HepG2 (cell line): ENCODE results near the gene OVOL2. TPM values are rescaled to one million over a fixed set of nuclear protein-coding genes. Genes with fewer than 3 reads are reported as not detected.
A peak's percentile ranks its signal among the peaks of the same experiment; 100 is the strongest.

Source experiments
- AGO1 ChIP-seq: fragments of 200-400 bp; formaldehyde crosslinking; IDR thresholded peaks from 2 replicates; pipeline ENCODE4 v1.6.1; 2017; ENCODE audit warnings: mild to moderate bottlenecking, low read depth, low read length, moderate library complexity; ENCODE audit not compliant: poor library complexity, severe bottlenecking
- AHR ChIP-seq: IDR thresholded peaks from 2 replicates; pipeline ENCODE4 v1.6.1; 2018; ENCODE audit warnings: missing genetic modification reagents, missing compliant biosample characterization
- BHLHE40 ChIP-seq: IDR thresholded peaks from 2 replicates; pipeline ENCODE4 v1.6.1; 2011; ENCODE audit warnings: low read length, improper control_type of control experiment
- BORCS8-MEF2B ChIP-seq: sonication (generic); formaldehyde crosslinking; IDR thresholded peaks from 2 replicates; pipeline ENCODE4 v1.8.0; 2022; ENCODE audit warnings: mild to moderate bottlenecking, missing genetic modification reagents
- ELF1 ChIP-seq: sonication (generic); formaldehyde crosslinking; IDR thresholded peaks from 2 replicates; pipeline ENCODE4 v1.4.0; 2020; ENCODE audit warnings: missing genetic modification reagents
- FOXK2 ChIP-seq: fragments of 450-650 bp; IDR thresholded peaks from 2 replicates; pipeline ENCODE4 v1.6.1; 2016
- HNRNPLL ChIP-seq: fragments of 200-400 bp; formaldehyde crosslinking; IDR thresholded peaks from 2 replicates; pipeline ENCODE4 v1.6.1; 2017; ENCODE audit warnings: mild to moderate bottlenecking, low read depth, low read length; ENCODE audit not compliant: poor library complexity, severe bottlenecking
- JUNB ChIP-seq: sonication (generic); formaldehyde crosslinking; IDR thresholded peaks from 2 replicates; pipeline ENCODE4 v1.8.0; 2022; ENCODE audit warnings: missing genetic modification reagents, mild to moderate bottlenecking, borderline replicate concordance
- KDM5A ChIP-seq: fragments of 200-600 bp; sonication (generic); IDR thresholded peaks from 2 replicates; pipeline ENCODE4 v1.7.0; 2018; ENCODE audit warnings: antibody characterized with exemption, mild to moderate bottlenecking, low read length, borderline replicate concordance
- LCORL ChIP-seq, 2 experiments: fragments of 450-650 bp in 1 of 2; sonication (generic) in 1 of 2; formaldehyde crosslinking in 1 of 2; IDR thresholded peaks; 2 replicates each; pipeline versions ENCODE4 v1.5.0 to v1.6.1; 2017 to 2020; ENCODE audit warnings: antibody characterized with exemption in 1 of 2, missing genetic modification reagents in 1 of 2
- MATR3 ChIP-seq: sonication (generic); formaldehyde crosslinking; IDR thresholded peaks from 2 replicates; pipeline ENCODE4 v1.4.0; 2020; ENCODE audit warnings: missing genetic modification reagents
- MYC ChIP-seq: sonication (generic); formaldehyde crosslinking; IDR thresholded peaks from 2 replicates; pipeline ENCODE4 v1.9.0; 2021; ENCODE audit warnings: missing genetic modification reagents, borderline replicate concordance
- NCOA1 ChIP-seq: sonication (generic); formaldehyde crosslinking; IDR thresholded peaks from 2 replicates; pipeline ENCODE4 v1.9.0; 2021; ENCODE audit warnings: missing genetic modification reagents
- NFE2L2 ChIP-seq: fragments of 150-350 bp; IDR thresholded peaks from 2 replicates; pipeline ENCODE4 v1.6.1; 2014; ENCODE audit warnings: low read length
- NFKB2 ChIP-seq: sonication (generic); formaldehyde crosslinking; IDR thresholded peaks from 2 replicates; pipeline ENCODE4 v1.4.0; 2020; ENCODE audit warnings: missing genetic modification reagents, borderline replicate concordance
- SAFB2 ChIP-seq: sonication (generic); formaldehyde crosslinking; IDR thresholded peaks from 2 replicates; pipeline ENCODE4 v1.5.1; 2020; ENCODE audit warnings: missing genetic modification reagents, low read depth, mild to moderate bottlenecking, borderline replicate concordance
- SRSF1 ChIP-seq: fragments of 200-400 bp; formaldehyde crosslinking; optimal IDR thresholded peaks from 2 replicates; pipeline ENCODE3; 2017; ENCODE audit warnings: mild to moderate bottlenecking, low read depth, low read length, moderate library complexity
- SUZ12 ChIP-seq: fragments of 150-350 bp; IDR thresholded peaks from 2 replicates; pipeline ENCODE4 v1.6.1; 2014; ENCODE audit warnings: low read depth, low read length
- ZBTB42 ChIP-seq: sonication (generic); formaldehyde crosslinking; IDR thresholded peaks from 2 replicates; pipeline ENCODE4 v1.5.0; 2020; ENCODE audit warnings: mild to moderate bottlenecking, missing genetic modification reagents
- ZC3H4 ChIP-seq: sonication (generic); formaldehyde crosslinking; IDR thresholded peaks from 2 replicates; pipeline ENCODE4 v1.4.0; 2020; ENCODE audit warnings: missing genetic modification reagents, borderline replicate concordance
- ZNF432 ChIP-seq: sonication (generic); formaldehyde crosslinking; IDR thresholded peaks from 2 replicates; pipeline ENCODE4 v1.5.0; 2020; ENCODE audit warnings: missing genetic modification reagents, mild to moderate bottlenecking, borderline replicate concordance
- ZNF501 ChIP-seq: sonication (generic); formaldehyde crosslinking; IDR thresholded peaks from 2 replicates; pipeline ENCODE4 v1.5.1; 2020; ENCODE audit warnings: mild to moderate bottlenecking, moderate library complexity, missing genetic modification reagents
- ZNF558 ChIP-seq: sonication (generic); formaldehyde crosslinking; IDR thresholded peaks from 2 replicates; pipeline ENCODE4 v1.9.0; 2022; ENCODE audit warnings: mild to moderate bottlenecking, missing genetic modification reagents, borderline replicate concordance
- ZNF660 ChIP-seq: sonication (generic); formaldehyde crosslinking; IDR thresholded peaks from 2 replicates; pipeline ENCODE4 v1.5.1; 2020; ENCODE audit warnings: mild to moderate bottlenecking, low read depth, missing genetic modification reagents, borderline replicate concordance
- ZNF891 ChIP-seq: sonication (generic); formaldehyde crosslinking; IDR thresholded peaks from 2 replicates; pipeline ENCODE4 v1.5.0; 2020; ENCODE audit warnings: mild to moderate bottlenecking, missing genetic modification reagents
- polyA plus RNA-seq, 8 experiments: library from polyadenylated mRNA; depleted of rRNA in 3 of 8; stranded (reverse) in 7 of 8; unstranded in 1 of 8; fragments of >200 nt; fragmentation: Illumina TruSeq in 4 of 8; extraction: Trizol in 4 of 8; gene quantifications; 2 replicates each; pipeline versions ENCODE4 v1.2.1 to v1.2.3, GENCODE V29; 2011 to 2016; ENCODE audit warnings: low read depth in 4 of 8, missing spikeins in 1 of 8, mixed read lengths in 1 of 8; ENCODE audit not compliant: insufficient read depth in 1 of 8
- total RNA-seq, 5 experiments: library from RNA; depleted of rRNA; stranded (reverse); fragments of >200 nt; fragmentation: Illumina TruSeq; extraction: Trizol; gene quantifications; 2 replicates each; pipeline ENCODE4 v1.2.3, GENCODE V29; 2016; ENCODE audit warnings: low read depth in 1 of 5
- TF ChIP-seq, protein P1 (sequence below): sonication (generic); formaldehyde crosslinking; IDR thresholded peaks from 2 replicates; pipeline ENCODE4 v1.4.0; 2020; ENCODE audit warnings: missing genetic modification reagents
- TF ChIP-seq, protein P2 (sequence below): sonication (generic); formaldehyde crosslinking; IDR thresholded peaks from 2 replicates; pipeline ENCODE4 v1.8.1; 2023; ENCODE audit warnings: mild to moderate bottlenecking, inconsistent platforms, moderate library complexity, missing genetic modification reagents, borderline replicate concordance

Gene OVOL2
- total and polyA plus RNA-seq, 2 of the 13 experiments (the other 11 are each of a cell fraction or from before 2014, with no cell fraction given), result 0.20 to 0.31 TPM

DNA sequence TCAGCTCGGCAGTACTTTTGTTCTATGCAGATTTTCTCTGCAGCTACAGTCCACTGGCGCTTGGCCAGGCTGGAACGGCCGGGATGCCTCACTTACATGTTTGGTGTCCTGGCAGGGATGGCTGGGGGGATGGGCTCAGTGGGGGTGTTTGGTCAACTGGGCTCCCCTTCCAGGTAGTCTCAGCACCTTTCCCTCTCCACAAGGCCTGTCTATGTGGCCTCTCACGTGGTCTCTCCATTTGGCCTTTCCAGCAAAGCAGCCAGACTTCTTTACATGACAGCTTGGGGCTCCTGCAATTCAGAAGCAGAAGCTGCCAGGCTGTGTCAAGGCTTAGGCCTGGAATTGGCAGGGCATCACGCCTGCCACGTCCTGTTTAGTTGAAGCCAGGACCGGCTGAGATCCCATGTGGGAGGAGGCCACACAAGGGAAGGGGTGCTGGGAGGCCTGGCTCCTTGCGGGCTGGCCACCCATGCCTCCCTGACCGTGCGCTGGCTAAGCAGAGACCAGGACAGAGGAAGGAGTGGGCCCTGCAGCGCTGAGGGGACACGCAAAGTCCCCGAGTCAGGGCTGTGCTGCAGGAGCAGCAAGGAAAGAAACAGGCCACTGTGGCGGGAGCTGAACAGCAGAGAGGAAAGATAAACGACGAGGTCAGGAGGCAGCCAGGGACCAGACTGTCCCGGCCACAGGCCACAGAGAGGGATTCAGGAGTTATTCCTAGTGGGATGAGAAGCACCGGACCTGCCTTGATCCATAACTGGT, 50.0 kb downstream of the OVOL2 start (continued):
- peak; percentile 64; the same call in 1 of the 2 replicates for TF ChIP-seq ZNF501 (CRISPR knock-in tag)
- no peak for TF ChIP-seq NCOA1 (CRISPR knock-in tag)
- TF ChIP-seq SUZ12, result no peak
- peak; percentile 38 for TF ChIP-seq HNRNPLL
- TF ChIP-seq SRSF1, result peak; percentile 20
- peak; percentile 33; the same call in 1 of the 2 replicates for TF ChIP-seq BORCS8-MEF2B (CRISPR knock-in tag)
- no peak for TF ChIP-seq ZNF558 (CRISPR knock-in tag)
- TF ChIP-seq KDM5A, result no peak
- peak; percentile 93 for TF ChIP-seq ZNF891 (CRISPR knock-in tag)
- TF ChIP-seq, protein P1, sequence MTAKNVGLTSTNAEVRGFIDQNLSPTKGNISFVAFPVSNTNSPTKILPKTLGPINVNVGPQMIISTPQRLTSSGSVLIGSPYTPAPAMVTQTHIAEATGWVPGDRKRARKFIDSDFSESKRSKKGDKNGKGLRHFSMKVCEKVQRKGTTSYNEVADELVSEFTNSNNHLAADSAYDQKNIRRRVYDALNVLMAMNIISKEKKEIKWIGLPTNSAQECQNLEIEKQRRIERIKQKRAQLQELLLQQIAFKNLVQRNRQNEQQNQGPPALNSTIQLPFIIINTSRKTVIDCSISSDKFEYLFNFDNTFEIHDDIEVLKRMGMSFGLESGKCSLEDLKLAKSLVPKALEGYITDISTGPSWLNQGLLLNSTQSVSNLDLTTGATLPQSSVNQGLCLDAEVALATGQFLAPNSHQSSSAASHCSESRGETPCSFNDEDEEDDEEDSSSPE (CRISPR knock-in tag), result peak; percentile 30; the same call in 1 of the 2 replicates
- TF ChIP-seq NFE2L2, result no peak
- peak; percentile 41; the same call in 1 of the 2 replicates for TF ChIP-seq MYC
- no peak for TF ChIP-seq LCORL (IDR thresholded peaks at IDR 0.05)
- TF ChIP-seq LCORL (CRISPR knock-in tag; IDR thresholded peaks at IDR 0.05), result no peak
- no peak for TF ChIP-seq AHR (CRISPR knock-in tag)
- TF ChIP-seq ZNF432 (CRISPR knock-in tag), result no peak
- TF ChIP-seq JUNB (CRISPR knock-in tag), result no peak
- no peak for TF ChIP-seq SAFB2 (CRISPR knock-in tag)
- peak; percentile 64 for TF ChIP-seq AGO1
- TF ChIP-seq, protein P2, sequence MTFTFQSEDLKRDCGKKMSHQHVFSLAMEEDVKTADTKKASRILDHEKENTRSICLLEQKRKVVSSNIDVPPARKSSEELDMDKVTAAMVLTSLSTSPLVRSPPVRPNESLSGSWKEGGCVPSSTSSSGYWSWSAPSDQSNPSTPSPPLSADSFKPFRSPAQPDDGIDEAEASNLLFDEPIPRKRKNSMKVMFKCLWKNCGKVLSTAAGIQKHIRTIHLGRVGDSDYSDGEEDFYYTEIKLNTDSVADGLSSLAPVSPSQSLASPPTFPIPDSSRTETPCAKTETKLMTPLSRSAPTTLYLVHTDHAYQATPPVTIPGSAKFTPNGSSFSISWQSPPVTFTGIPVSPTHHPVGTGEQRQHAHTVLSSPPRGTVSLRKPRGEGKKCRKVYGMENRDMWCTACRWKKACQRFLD (CRISPR knock-in tag), result peak; percentile 64; the same call in 1 of the 2 replicates
- TF ChIP-seq NFKB2 (CRISPR knock-in tag), result 0 out of 2 replicates have a peak, but pooled peaks have one; percentile 59
- TF ChIP-seq FOXK2, result no peak
- TF ChIP-seq BHLHE40, result no peak
- 0 out of 2 replicates have a peak, but pooled peaks have one; percentile 65 for TF ChIP-seq ZBTB42 (CRISPR knock-in tag)
- TF ChIP-seq MATR3 (CRISPR knock-in tag), result peak; percentile 74; the same call in 1 of the 2 replicates
- TF ChIP-seq ELF1 (CRISPR knock-in tag), result peak; percentile 32; the same call in 1 of the 2 replicates
- 0 out of 2 replicates have a peak, but pooled peaks have one; percentile 52 for TF ChIP-seq ZNF660 (CRISPR knock-in tag)
- TF ChIP-seq ZC3H4 (CRISPR knock-in tag), result no peak
